K562 (cell line): ENCODE data around the gene MIDN. TPM values are rescaled to one million over a fixed set of nuclear protein-coding genes. Genes with fewer than 3 reads are reported as not detected.

Experiments used
- HDAC1 ChIP-seq, 2 experiments: fragments of 450-650 bp; IDR thresholded peaks; 2 replicates each; pipeline ENCODE4 v1.6.1; 2016 to 2017; ENCODE audit warnings: inconsistent platforms in 1 of 2, mild to moderate bottlenecking in 1 of 2, moderate library complexity in 1 of 2
- HEY1 ChIP-seq: fragments of 250-450 bp; sonication (Bioruptor Pico); IDR thresholded peaks from 2 replicates; pipeline ENCODE4 v1.5.0; 2020; ENCODE audit warnings: mild to moderate bottlenecking, moderate library complexity, borderline replicate concordance
- MECOM ChIP-seq: fragments of 250-450 bp; sonication (Bioruptor Pico); IDR thresholded peaks from 2 replicates; pipeline ENCODE4 v1.8.0; 2022; ENCODE audit warnings: inconsistent platforms
- NR2C2 ChIP-seq, 2 experiments: fragments of 200-800 bp in 1 of 2; sonication (Bioruptor generic) in 1 of 2; sonication (generic) in 1 of 2; formaldehyde crosslinking in 1 of 2; IDR thresholded peaks; 2 replicates each; pipeline versions ENCODE4 v1.6.1 to v1.8.0; 2016 to 2022; ENCODE audit warnings: mild to moderate bottlenecking in 1 of 2, missing compliant biosample characterization in 1 of 2, missing genetic modification characterization in 1 of 2, missing genetic modification reagents in 1 of 2
- TFAP4 ChIP-seq: sonication (generic); formaldehyde crosslinking; IDR thresholded peaks from 2 replicates; pipeline ENCODE4 v1.8.0; 2022; ENCODE audit warnings: missing genetic modification reagents, mild to moderate bottlenecking, moderate library complexity, borderline replicate concordance
- ZBTB5 ChIP-seq: fragments of 450-650 bp; IDR thresholded peaks from 2 replicates; pipeline ENCODE4 v1.6.1; 2017; ENCODE audit warnings: antibody characterized with exemption
- ZNF324 ChIP-seq: fragments of 250-450 bp; sonication (Bioruptor Pico); IDR thresholded peaks from 2 replicates; pipeline ENCODE4 v1.4.0; 2020; ENCODE audit warnings: mild to moderate bottlenecking
- polyA plus RNA-seq, 8 experiments: library from polyadenylated mRNA; depleted of rRNA in 4 of 8; stranded (reverse) in 5 of 8; unstranded in 3 of 8; fragments of >200 nt; fragmentation: Nextera tagmentation in 2 of 8; fragmentation: Illumina TruSeq in 1 of 8; extraction: Ambion mirVana in 2 of 8; extraction: Trizol in 1 of 8; gene quantifications; 2 replicates each; pipeline versions ENCODE4 v1.2.1 to v1.2.3, GENCODE V29; 2011 to 2014; ENCODE audit warnings: inconsistent platforms in 1 of 8, missing spikeins in 1 of 8
- total RNA-seq, 7 experiments: library from RNA; depleted of rRNA in 6 of 7; stranded (reverse); fragments of >200 nt in 6 of 7; fragmentation: Illumina TruSeq in 2 of 7; extraction: Trizol in 2 of 7; gene quantifications; 2 replicates each; pipeline versions ENCODE4 v1.2.1 to v1.2.3, GENCODE V29; 2011 to 2021; ENCODE audit warnings: low replicate concordance in 1 of 7
- TF ChIP-seq, protein P1 (sequence below), 2 experiments: fragments of 450-650 bp; IDR thresholded peaks; 2 replicates each; pipeline ENCODE4 v1.6.1; 2018; ENCODE audit warnings: mild to moderate bottlenecking in 2 of 2, low read depth in 1 of 2; ENCODE audit not compliant: partially characterized antibody in 2 of 2

Gene MIDN
- total and polyA plus RNA-seq, 9 of the 15 experiments (the other 6 are each of a cell fraction or from before 2014, with no cell fraction given), result 0.17 to 120 (median 10.1) TPM

DNA sequence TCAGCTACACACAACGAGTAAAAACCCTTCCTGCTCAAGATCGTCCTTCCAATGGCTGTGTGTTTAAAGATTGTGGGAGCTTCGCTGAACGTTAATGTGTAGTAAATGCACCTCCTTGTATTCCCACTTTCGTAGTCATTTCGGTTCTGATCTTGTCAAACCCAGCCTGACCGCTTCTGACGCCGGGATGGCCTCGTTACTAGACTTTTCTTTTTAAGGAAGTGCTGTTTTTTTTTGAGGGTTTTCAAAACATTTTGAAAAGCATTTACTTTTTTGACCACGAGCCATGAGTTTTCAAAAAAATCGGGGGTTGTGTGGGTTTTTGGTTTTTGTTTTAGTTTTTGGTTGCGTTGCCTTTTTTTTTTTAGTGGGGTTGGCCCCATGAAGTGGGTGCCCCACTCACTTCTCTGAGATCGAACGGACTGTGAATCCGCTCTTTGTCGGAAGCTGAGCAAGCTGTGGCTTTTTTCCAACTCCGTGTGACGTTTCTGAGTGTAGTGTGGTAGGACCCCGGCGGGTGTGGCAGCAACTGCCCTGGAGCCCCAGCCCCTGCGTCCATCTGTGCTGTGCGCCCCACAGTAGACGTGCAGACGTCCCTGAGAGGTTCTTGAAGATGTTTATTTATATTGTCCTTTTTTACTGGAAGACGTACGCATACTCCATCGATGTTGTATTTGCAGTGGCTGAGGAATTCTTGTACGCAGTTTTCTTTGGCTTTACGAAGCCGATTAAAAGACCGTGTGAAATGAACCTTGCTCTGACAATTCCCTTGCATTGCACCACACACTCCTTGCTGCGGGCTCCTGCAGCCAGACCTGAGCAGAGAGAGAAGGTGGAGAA is 24.3 kb downstream of the MIDN start (continued):
- TF ChIP-seq ZBTB5 (no peak), HEY1 (CRISPR knock-in tag) (no peak), ZNF324 (CRISPR knock-in tag) (no peak), MECOM (CRISPR knock-in tag) (no peak), NR2C2 (CRISPR knock-in tag; IDR thresholded peaks at IDR 0.05) (no peak), NR2C2 (tag; IDR thresholded peaks at IDR 0.05) (peak; percentile 8; the same call in 1 of the 2 replicates), HDAC1 (IDR thresholded peaks at IDR 0.05) (0 out of 4 replicates have a peak, but pooled peaks of 1 of the 2 experiments have one; percentile 29), TFAP4 (CRISPR knock-in tag) (peak; percentile 33; the same call in 1 of the 2 replicates)
- TF ChIP-seq, protein P1, sequence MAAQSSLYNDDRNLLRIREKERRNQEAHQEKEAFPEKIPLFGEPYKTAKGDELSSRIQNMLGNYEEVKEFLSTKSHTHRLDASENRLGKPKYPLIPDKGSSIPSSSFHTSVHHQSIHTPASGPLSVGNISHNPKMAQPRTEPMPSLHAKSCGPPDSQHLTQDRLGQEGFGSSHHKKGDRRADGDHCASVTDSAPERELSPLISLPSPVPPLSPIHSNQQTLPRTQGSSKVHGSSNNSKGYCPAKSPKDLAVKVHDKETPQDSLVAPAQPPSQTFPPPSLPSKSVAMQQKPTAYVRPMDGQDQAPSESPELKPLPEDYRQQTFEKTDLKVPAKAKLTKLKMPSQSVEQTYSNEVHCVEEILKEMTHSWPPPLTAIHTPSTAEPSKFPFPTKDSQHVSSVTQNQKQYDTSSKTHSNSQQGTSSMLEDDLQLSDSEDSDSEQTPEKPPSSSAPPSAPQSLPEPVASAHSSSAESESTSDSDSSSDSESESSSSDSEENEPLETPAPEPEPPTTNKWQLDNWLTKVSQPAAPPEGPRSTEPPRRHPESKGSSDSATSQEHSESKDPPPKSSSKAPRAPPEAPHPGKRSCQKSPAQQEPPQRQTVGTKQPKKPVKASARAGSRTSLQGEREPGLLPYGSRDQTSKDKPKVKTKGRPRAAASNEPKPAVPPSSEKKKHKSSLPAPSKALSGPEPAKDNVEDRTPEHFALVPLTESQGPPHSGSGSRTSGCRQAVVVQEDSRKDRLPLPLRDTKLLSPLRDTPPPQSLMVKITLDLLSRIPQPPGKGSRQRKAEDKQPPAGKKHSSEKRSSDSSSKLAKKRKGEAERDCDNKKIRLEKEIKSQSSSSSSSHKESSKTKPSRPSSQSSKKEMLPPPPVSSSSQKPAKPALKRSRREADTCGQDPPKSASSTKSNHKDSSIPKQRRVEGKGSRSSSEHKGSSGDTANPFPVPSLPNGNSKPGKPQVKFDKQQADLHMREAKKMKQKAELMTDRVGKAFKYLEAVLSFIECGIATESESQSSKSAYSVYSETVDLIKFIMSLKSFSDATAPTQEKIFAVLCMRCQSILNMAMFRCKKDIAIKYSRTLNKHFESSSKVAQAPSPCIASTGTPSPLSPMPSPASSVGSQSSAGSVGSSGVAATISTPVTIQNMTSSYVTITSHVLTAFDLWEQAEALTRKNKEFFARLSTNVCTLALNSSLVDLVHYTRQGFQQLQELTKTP (IDR thresholded peaks at IDR 0.05; ENCODE audit: low read depth in 1 of 2, partially characterized antibody in 2 of 2), result peak in 1 of 2 experiments; percentile 21
